PC-9 (cell line): Measurements from ENCODE around the gene LRRC1. TPM values are rescaled to one million over a fixed set of nuclear protein-coding genes. Genes with fewer than 3 reads are reported as not detected.

Source experiments
- BruUV-seq: library from RNA; stranded (reverse); fragments of 400-500 nt; replicated peaks from 2 replicates; lab custom pipeline; 2021; lab: Mats Ljungman, UMichigan
- CTCF ChIA-PET: fragments of 300-600 bp; sonication (Branson Sonifier 250); formaldehyde crosslinking; loops from one replicate; lab custom pipeline; 2022; ENCODE audit warnings: antibody characterized with exemption; lab: Charles Lee
- POLR2A ChIA-PET: fragments of 300-600 bp; sonication (Branson Sonifier 250); formaldehyde crosslinking; loops from one replicate; lab custom pipeline; 2022; ENCODE audit warnings: antibody characterized with exemption; ENCODE audit not compliant: unreplicated experiment; lab: Charles Lee
- DNase-seq, 2 experiments: peaks; one replicate each; pipeline versions ENCODE4 v3.0.0 to v3.0.0-alpha.2; 2015 to 2022; ENCODE audit warnings: mixed read lengths in 1 of 2
- H2AFZ ChIP-seq: fragments of 200-600 bp; sonication (generic); 2 replicates; pipeline ENCODE4 v1.8.1; 2017; ENCODE audit warnings: antibody characterized with exemption
- H3F3A ChIP-seq: fragments of 200-600 bp; sonication (generic); 2 replicates; pipeline ENCODE4 v1.8.1; 2017; ENCODE audit warnings: antibody characterized with exemption, mild to moderate bottlenecking, low read depth; ENCODE audit not compliant: insufficient read depth
- H3K27ac ChIP-seq: fragments of 200-600 bp; sonication (generic); 2 replicates; pipeline ENCODE4 v1.6.1; 2016; ENCODE audit warnings: mixed run types
- H3K27me3 ChIP-seq: fragments of 200-600 bp; sonication (generic); 2 replicates; pipeline ENCODE4 v1.6.1; 2016; ENCODE audit warnings: low read depth, mixed run types; ENCODE audit not compliant: insufficient read depth
- H3K36me3 ChIP-seq: fragments of 200-600 bp; sonication (generic); 2 replicates; pipeline ENCODE4 v1.6.1; 2016; ENCODE audit warnings: low read depth, mixed run types
- H3K4me1 ChIP-seq: fragments of 200-600 bp; sonication (generic); replicated peaks from 2 replicates; pipeline ENCODE4 v1.6.1; 2016; ENCODE audit warnings: mixed run types; ENCODE audit not compliant: insufficient read depth
- H3K4me2 ChIP-seq: fragments of 200-600 bp; sonication (generic); 2 replicates; pipeline ENCODE4 v1.6.1; 2017; ENCODE audit warnings: mixed run types
- H3K4me3 ChIP-seq: fragments of 200-600 bp; sonication (generic); 2 replicates; pipeline ENCODE4 v1.6.1; 2016; ENCODE audit warnings: mixed run types
- H3K79me2 ChIP-seq: fragments of 200-600 bp; sonication (generic); 2 replicates; pipeline ENCODE4 v1.6.1; 2017; ENCODE audit warnings: low read depth, mixed run types
- H3K9me2 ChIP-seq: fragments of 200-600 bp; sonication (generic); 2 replicates; pipeline ENCODE4 v1.8.1; 2017; ENCODE audit warnings: mild to moderate bottlenecking; ENCODE audit not compliant: insufficient read depth
- H3K9me3 ChIP-seq: fragments of 200-600 bp; sonication (generic); 2 replicates; pipeline ENCODE4 v1.8.1; 2016; ENCODE audit warnings: low read depth; ENCODE audit not compliant: insufficient read depth
- H4K20me1 ChIP-seq: fragments of 200-600 bp; sonication (generic); 2 replicates; pipeline ENCODE4 v1.8.1; 2017; ENCODE audit not compliant: insufficient read depth
- EZH2 ChIP-seq: fragments of 200-600 bp; sonication (generic); IDR thresholded peaks from 2 replicates; pipeline ENCODE4 v1.8.0; 2017; ENCODE audit warnings: antibody characterized with exemption, low read depth
- intact Hi-C: fragments of 100-400 bp; cut with micrococcal nuclease; formaldehyde crosslinking; loops from one replicate; pipeline ENCODE4 v1.10.0; 2022; ENCODE audit not compliant: unreplicated experiment
- total RNA-seq: library from RNA; stranded (reverse); gene quantifications from 2 replicates; pipeline ENCODE4 v1.2.3, GENCODE V29; 2021
- TF ChIP-seq, protein P1 (sequence below): fragments of 200-600 bp; sonication (generic); conservative IDR thresholded peaks from 2 replicates; pipeline ENCODE4 v1.6.1; 2017; ENCODE audit warnings: mixed run types, antibody characterized with exemption, mild to moderate bottlenecking, moderate library complexity

Gene LRRC1
- total RNA-seq, 1 experiment from 2014 or later: 26.4 TPM

DNA sequence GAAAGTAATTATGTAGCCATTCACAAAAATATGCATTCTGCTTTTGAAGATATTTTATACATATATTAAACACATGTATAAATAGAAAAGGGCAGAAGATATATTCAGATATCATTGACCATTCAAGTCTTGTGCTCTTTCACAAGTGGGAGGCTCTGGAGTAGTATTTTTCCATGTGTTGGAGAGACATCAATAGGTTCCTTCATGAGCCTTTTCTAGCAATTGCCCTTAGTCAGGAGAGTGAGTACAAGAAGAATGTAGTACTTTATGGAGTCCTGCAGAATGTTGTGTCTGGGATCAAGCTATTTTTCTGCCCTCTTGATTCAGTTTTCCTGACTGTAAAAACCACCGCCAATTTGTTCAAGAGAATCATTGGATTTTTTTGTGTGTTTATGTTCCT, 117.9 kb downstream of the LRRC1 start:
- Histone ChIP-seq H4K20me1 (no peaks in the 10 kb centered on the region), H3K27me3 (no peaks in the 10 kb centered on the region), H3K4me1 (no peaks in the 10 kb centered on the region), H3K9me2 (no peaks in the 10 kb centered on the region), H3K79me2 (no peaks in the 10 kb centered on the region), H3K4me3 (no peak overlapping the region), H3F3A (no peaks in the 10 kb centered on the region), H3K27ac (no peak overlapping the region), H3K4me2 (no peak overlapping the region), H2AFZ (no peak overlapping the region), H3K9me3 (no peaks in the 10 kb centered on the region), H3K36me3 (peaks cover 11% of the 10 kb centered on the region; the same call in 1 of the 2 replicates)
- TF ChIP-seq, protein P1, sequence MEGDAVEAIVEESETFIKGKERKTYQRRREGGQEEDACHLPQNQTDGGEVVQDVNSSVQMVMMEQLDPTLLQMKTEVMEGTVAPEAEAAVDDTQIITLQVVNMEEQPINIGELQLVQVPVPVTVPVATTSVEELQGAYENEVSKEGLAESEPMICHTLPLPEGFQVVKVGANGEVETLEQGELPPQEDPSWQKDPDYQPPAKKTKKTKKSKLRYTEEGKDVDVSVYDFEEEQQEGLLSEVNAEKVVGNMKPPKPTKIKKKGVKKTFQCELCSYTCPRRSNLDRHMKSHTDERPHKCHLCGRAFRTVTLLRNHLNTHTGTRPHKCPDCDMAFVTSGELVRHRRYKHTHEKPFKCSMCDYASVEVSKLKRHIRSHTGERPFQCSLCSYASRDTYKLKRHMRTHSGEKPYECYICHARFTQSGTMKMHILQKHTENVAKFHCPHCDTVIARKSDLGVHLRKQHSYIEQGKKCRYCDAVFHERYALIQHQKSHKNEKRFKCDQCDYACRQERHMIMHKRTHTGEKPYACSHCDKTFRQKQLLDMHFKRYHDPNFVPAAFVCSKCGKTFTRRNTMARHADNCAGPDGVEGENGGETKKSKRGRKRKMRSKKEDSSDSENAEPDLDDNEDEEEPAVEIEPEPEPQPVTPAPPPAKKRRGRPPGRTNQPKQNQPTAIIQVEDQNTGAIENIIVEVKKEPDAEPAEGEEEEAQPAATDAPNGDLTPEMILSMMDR: no peak
- TF ChIP-seq EZH2: no peak
- no peak for DNase-seq
- POLR2A ChIA-PET: no interaction called here
- CTCF ChIA-PET: no interaction called here
- BruUV-seq: no TSS peak
- intact Hi-C loops: no loop called here

DNA sequence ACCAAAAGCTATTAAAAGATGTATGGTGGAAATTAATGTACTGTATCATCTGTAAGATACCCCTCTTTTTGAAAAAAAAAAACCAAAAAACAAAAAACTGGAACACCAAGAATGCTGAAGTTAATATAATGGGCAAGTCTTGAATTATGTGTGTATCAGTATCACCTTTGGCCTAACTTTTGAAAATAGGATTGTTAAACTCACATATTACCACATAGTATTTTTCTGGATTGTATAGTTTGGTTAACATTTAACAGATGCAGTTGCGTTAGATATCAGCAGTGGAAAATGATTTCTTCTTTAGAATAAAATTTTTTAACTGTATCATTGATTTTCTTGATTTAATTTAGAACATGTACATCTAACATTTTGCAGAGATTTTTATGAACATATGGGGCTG, 118.5 kb downstream of the LRRC1 start:
- Histone ChIP-seq H4K20me1 (no peaks in the 10 kb centered on the region), H3K4me3 (no peak overlapping the region), H3K4me1 (no peaks in the 10 kb centered on the region), H3K79me2 (no peaks in the 10 kb centered on the region), H3K27me3 (no peaks in the 10 kb centered on the region), H3F3A (no peaks in the 10 kb centered on the region), H3K9me2 (no peaks in the 10 kb centered on the region), H3K4me2 (no peak overlapping the region), H3K27ac (no peak overlapping the region), H3K36me3 (peaks cover 11% of the 10 kb centered on the region; the same call in 1 of the 2 replicates), H3K9me3 (no peaks in the 10 kb centered on the region), H2AFZ (no peak overlapping the region)
- no TSS peak for BruUV-seq
- DNase-seq: no peak
- no peak for TF ChIP-seq EZH2
- TF ChIP-seq, protein P1: no peak
- intact Hi-C loops: no loop called here
- ChIA-PET POLR2A (no interaction called here), CTCF (no interaction called here)

- H3K27ac ChIP-seq: no peak overlapping the region
- H3K4me3 ChIP-seq: no peak overlapping the region
- TF ChIP-seq EZH2: no peak
- TF ChIP-seq, protein P1: no peak
- H2AFZ ChIP-seq: no peak overlapping the region
- H3K4me1 ChIP-seq: no peaks in the 10 kb centered on the region
- no peaks in the 10 kb centered on the region for H4K20me1 ChIP-seq
- no peak overlapping the region for H3K4me2 ChIP-seq
- no peaks in the 10 kb centered on the region for H3F3A ChIP-seq
- BruUV-seq: no TSS peak
- CTCF ChIA-PET: no interaction called here
- DNase-seq: no peak
- no peaks in the 10 kb centered on the region for H3K9me3 ChIP-seq
- peaks cover 11% of the 10 kb centered on the region; the same call in 1 of the 2 replicates for H3K36me3 ChIP-seq
- H3K9me2 ChIP-seq: no peaks in the 10 kb centered on the region
- no peaks in the 10 kb centered on the region for H3K27me3 ChIP-seq
- POLR2A ChIA-PET: no interaction called here
- no peaks in the 10 kb centered on the region for H3K79me2 ChIP-seq
- intact Hi-C loops: no loop called here
These were observed 120.4 kb downstream of the LRRC1 start for GRCh38 chr6:53915026-53915691.
